Amniotic epithelial cell (primary cell): Measurements from ENCODE around the gene PPP1R8.
A peak's percentile ranks its signal among the peaks of the same experiment; 100 is the strongest.
"Not testable (repeated sequence)": the region's sequence is repeated elsewhere in the genome, so short reads cannot be mapped to it uniquely, and the experiment has no call there.

ENCODE experiments used
- DNase-seq: peaks from one replicate; pipeline ENCODE4 v3.0.0-alpha.2; 2010; ENCODE audit warnings: low read depth

The PPP1R8 gene

GRCh38 chr1:27830621-27831440 lies at the start of gene PPP1R8:
TSS of gene PPP1R8 (plus strand) at chr1:27830782. CDS start at chr1:27830836, 54 bp downstream.
- peak; percentile 94 for DNase-seq

- no peak for DNase-seq
Measured at GRCh38 chr1:27782950-27783349, 47.6 kb upstream of the PPP1R8 start.

- no peak for DNase-seq
Measured at GRCh38 chr1:27784700-27785099, 45.9 kb upstream of the PPP1R8 start.

GRCh38 chr1:27785781-27786455 lies 44.7 kb upstream of the PPP1R8 start:
- DNase-seq, result no peak

GRCh38 chr1:27787895-27788294 lies 42.7 kb upstream of the PPP1R8 start:
- peak; percentile 81 for DNase-seq

- DNase-seq, result peak; percentile 67
Measured at GRCh38 chr1:27789540-27790041, 41.0 kb upstream of the PPP1R8 start.

GRCh38 chr1:27790270-27790669 lies 40.3 kb upstream of the PPP1R8 start:
- peak; percentile 22 for DNase-seq

GRCh38 chr1:27795601-27796000 lies 35.0 kb upstream of the PPP1R8 start:
- DNase-seq, result no peak

GRCh38 chr1:27804791-27805190 lies 25.8 kb upstream of the PPP1R8 start:
- no peak for DNase-seq

GRCh38 chr1:27806758-27807157 lies 23.8 kb upstream of the PPP1R8 start:
- DNase-seq, result no peak

GRCh38 chr1:27807385-27807784 lies 23.2 kb upstream of the PPP1R8 start:
- no peak for DNase-seq

- DNase-seq, result not testable (repeated sequence)
Measured at GRCh38 chr1:27808131-27808530, 22.5 kb upstream of the PPP1R8 start.

GRCh38 chr1:27809883-27810282 lies 20.7 kb upstream of the PPP1R8 start:
- no peak for DNase-seq

- DNase-seq, result no peak
Measured at GRCh38 chr1:27811741-27812500, 18.7 kb upstream of the PPP1R8 start.

- peak; percentile 19 for DNase-seq
Measured at GRCh38 chr1:27816921-27817630, 13.5 kb upstream of the PPP1R8 start.

GRCh38 chr1:27821761-27822315 lies 8.7 kb upstream of the PPP1R8 start:
- peak; percentile 15 for DNase-seq

- DNase-seq, result no peak
Measured at GRCh38 chr1:27823784-27824183, 6.8 kb upstream of the PPP1R8 start.

- no peak for DNase-seq
Measured at GRCh38 chr1:27824411-27824810, 6.2 kb upstream of the PPP1R8 start.

GRCh38 chr1:27829339-27829960 lies 1.1 kb upstream of the PPP1R8 start:
- DNase-seq, result not testable (repeated sequence)

GRCh38 chr1:27831568-27832410 lies 1.2 kb downstream of the PPP1R8 start:
- no peak for DNase-seq
